ENCODE measurements around the gene ABCB6.

ABCB6 gene

GRCh38 chr2:219168932-219169331, 49.8 kb downstream of the ABCB6 start:
- no peak for DNase-seq (ENCODE audit: low spot score)

- DNase-seq (ENCODE audit: low spot score): no peak
Observed at GRCh38 chr2:219168526-219168925, 50.2 kb downstream of the ABCB6 start.

- DNase-seq (ENCODE audit: low spot score): no peak
Observed at GRCh38 chr2:219167997-219168396, 50.8 kb downstream of the ABCB6 start.

- DNase-seq (ENCODE audit: low spot score): no peak
Observed at GRCh38 chr2:219165058-219165911, 53.5 kb downstream of the ABCB6 start.

- no peak for DNase-seq (ENCODE audit: low spot score)
Observed at GRCh38 chr2:219163156-219163555, 55.6 kb downstream of the ABCB6 start.

- DNase-seq (ENCODE audit: low spot score): no peak
Observed at GRCh38 chr2:219161097-219161496, 57.7 kb downstream of the ABCB6 start.

- peak; percentile 97 for DNase-seq (ENCODE audit: low spot score)
Observed at GRCh38 chr2:219160186-219161017, 58.4 kb downstream of the ABCB6 start, which contains the start of gene NHEJ1. TSS of gene NHEJ1 (minus strand) at chr2:219160815. CDS start at chr2:219158362, 2,453 bp downstream.

All from iPS-NIHi11 (cell line).